GM18868 (cell line): Measurements from ENCODE around the gene GRM7.
A peak's percentile ranks its signal among the peaks of the same experiment; 100 is the strongest.

Experiments
- ATAC-seq: cut with Tn5 transposase; IDR thresholded peaks from one replicate; pipeline ENCODE4 v1.9.1; 2021; ENCODE audit warnings: mild to moderate bottlenecking, moderate library complexity; ENCODE audit not compliant: unreplicated experiment

GRM7 gene

DNA sequence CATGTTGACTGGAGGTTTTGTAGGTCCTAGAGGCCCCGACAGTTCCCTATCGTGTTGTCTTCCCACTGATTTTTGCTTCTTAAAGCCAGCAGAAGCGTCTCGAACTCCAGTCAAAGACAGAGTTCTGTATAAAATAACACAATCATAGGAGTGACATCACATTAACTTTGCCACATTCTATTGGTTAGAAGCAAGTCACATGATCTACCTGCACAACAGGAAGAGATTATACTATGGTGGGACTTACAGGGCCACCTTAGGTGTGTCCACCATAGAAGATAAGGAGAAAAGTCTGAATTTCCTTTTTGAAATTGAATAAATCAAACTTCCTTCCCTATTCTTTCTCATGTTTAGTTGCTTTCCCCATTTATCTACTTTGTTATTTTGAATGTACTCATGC lies 365.5 kb downstream of the GRM7 start:
- ATAC-seq: no peak

DNA sequence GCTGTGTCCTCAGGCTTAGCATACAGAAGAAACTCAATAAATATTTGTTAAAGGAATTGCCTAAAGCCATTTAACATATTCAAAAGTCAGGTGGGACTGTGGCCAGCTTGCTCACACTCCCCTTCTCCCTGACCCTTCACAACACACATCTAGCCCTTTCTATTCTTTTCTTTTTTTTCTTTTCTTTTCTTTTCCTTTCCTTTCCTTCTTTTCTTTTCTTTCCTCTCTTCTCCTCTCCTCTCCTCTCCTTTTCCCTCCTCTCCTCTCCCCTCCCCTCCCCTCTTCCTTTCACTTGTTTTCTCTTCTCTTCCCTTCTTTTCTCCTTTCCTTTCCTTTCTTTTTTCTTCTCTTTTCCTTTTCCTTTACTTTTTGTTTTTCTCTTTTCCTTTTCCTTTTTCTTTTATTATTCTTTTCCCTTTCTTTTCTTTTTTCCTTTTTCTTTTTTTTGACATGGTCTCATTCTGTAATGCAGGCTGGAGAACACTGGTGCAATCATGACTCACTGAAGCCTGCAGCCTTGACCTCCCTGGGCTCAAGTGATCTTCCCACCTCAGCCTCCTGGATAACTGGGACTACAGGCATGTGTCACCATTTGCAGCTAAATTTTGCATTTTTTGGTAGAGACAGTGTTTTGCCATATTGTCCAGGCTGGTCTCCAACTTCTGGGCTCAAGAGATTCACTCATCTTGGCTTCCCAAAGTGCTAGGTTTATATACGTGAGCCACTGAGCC lies 377.8 kb downstream of the GRM7 start:
- ATAC-seq: no peak

- no peak for ATAC-seq
Observed at GRCh38 chr3:7241584-7242302, 380.8 kb downstream of the GRM7 start.

- ATAC-seq: no peak
Observed at GRCh38 chr3:7242303-7242635, 381.4 kb downstream of the GRM7 start.

GRCh38 chr3:7249493-7250076 lies 388.7 kb downstream of the GRM7 start:
- no peak for ATAC-seq

DNA sequence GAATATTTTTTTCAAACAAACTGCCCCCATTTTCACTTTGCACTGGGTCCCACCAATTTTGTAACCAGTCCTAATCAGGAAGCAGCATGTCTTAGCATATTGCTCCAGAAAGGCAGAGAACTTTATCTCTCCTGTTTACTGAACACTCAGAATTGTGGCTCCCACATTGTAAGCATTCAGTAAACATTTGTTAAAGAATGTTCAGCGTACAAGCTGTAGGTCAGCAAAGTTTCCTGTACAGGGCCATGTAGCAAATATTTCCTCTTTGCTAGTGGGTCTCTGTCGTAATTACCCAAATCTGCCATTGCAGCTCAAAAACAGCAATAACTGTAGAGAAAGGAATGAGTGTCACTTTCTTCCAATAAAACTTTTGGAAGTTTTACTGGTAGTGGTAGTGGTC lies 393.3 kb downstream of the GRM7 start:
- ATAC-seq: no peak

GRCh38 chr3:7260975-7261374 lies 400.1 kb downstream of the GRM7 start:
- ATAC-seq: no peak

- no peak for ATAC-seq
Observed at GRCh38 chr3:7263347-7264195, 402.7 kb downstream of the GRM7 start.

DNA sequence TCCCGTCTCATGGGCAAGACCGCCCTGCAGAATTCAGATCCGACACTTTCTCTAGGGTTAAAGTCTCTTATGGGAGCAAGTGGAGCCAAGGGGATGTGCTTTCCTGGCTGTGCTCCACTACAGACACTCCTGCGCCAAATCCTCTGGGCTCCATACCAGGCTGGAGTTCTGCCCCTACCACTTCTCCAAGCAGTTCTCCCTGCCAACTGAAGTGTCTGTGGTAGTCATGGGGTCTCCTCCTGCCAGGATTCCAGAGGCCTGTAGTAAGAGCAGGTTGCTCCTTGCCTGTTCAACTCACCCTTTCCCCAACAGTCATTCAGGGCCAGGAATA lies 403.2 kb downstream of the GRM7 start:
- no peak for ATAC-seq

DNA sequence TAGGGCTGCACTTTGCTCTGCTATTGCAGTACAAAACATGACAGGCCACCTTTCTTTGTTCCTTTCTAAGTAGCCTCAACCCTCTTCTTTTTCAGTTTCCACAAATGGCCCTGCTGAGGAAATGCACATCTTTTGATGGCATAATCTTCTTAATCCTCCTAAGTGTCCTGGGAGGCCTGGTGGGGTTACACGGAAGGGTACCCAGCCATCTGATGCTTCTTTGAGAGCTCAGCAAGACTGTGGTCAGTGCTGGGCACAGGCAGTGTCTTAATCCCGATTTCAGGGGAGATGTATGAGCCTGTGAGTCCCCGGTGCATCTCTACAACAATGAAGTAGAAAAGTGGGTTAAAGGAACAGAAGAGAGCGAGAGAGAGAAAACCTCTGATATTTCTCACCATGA lies 404.8 kb downstream of the GRM7 start:
- ATAC-seq: no peak

DNA sequence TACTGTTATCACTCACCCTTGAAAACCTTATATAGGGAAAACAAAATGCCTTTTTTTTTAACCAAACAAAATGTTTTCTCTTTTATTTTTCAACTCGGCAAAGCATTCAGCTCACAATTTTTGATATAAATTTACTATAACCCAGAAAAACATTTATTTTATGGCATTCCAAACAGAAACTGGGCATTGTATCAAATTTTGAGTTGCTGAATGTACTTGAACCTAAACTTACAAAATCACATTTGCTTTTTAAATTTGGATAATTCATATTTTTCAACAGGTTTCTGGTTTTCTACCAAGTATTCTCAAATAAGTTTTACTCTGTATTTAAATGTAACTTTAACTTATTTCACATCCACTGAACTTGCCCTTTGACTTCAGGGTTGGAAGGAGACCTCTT lies 405.6 kb downstream of the GRM7 start:
- ATAC-seq: no peak

- ATAC-seq: no peak
Observed at GRCh38 chr3:7270731-7271130, 409.8 kb downstream of the GRM7 start.

GRCh38 chr3:7271631-7272030 lies 410.7 kb downstream of the GRM7 start:
- ATAC-seq: no peak

- no peak for ATAC-seq
Observed at GRCh38 chr3:7272203-7272602, 411.3 kb downstream of the GRM7 start.

DNA sequence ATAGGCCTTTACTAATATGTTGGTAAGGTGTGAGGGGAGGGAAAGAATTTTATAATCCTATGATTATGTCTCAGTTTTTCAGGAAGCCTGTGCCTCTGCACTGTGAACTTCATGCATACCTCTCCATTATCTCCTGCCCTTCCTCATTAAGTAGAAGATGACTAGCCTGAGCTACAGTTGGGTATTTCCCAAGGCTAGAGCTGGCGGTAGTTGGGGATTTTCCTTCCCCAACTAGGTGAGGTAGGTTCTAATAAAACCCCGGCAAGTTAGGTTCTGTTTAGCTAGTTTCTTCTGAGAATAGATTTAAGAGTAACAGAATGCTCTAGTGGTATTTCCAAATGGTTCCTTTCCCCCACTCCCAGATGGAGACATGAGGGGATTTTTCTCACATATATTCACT lies 414.5 kb downstream of the GRM7 start:
- peak; percentile 95 for ATAC-seq

- no peak for ATAC-seq
Observed at GRCh38 chr3:7280318-7280717, 419.4 kb downstream of the GRM7 start.

- no peak for ATAC-seq
Observed at GRCh38 chr3:7282988-7283387, 422.1 kb downstream of the GRM7 start.

DNA sequence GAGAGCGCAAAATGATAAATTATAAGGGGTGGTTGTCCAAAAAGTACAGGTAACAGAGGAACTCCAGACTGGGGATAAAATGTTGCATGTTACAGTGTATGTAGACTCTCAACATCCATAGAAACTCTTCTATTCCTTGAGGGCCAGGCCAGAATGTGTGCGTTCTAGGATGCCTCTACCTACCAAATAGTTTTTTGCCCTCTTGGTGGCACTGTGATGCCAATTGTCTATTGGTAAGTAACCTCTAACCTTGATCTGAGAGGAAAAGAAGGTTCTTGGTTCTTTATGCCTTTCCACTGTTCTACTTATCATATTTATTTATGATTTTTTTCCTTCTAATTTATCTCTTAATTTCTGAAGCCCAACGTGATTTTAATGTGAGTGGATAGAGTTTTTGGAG lies 424.6 kb downstream of the GRM7 start:
- peak; percentile 66 for ATAC-seq

GRCh38 chr3:7288133-7288532 lies 427.2 kb downstream of the GRM7 start:
- no peak for ATAC-seq

DNA sequence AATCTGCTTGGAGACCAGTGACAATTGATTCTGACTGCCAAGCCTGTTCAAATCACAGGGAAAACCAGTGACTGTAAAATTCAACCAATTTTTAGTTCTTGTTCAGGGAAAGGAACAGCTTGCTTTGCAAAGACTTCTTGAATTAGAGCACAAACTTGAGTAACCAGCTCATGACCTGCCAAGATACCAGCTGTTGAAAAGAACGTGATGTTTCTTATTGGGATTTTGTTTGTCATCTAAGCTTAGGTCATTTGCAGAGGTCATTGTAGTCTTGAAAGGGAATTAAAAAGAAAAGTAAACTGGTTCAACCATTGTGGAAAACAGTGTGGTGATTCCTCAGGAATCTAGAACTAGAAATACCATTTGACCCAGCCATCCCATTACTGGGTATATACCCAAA lies 428.2 kb downstream of the GRM7 start:
- no peak for ATAC-seq

GRCh38 chr3:7290077-7290825 lies 429.3 kb downstream of the GRM7 start:
- no peak for ATAC-seq
